ENCODE results near the gene GRIN2C.

Gene GRIN2C

DNA sequence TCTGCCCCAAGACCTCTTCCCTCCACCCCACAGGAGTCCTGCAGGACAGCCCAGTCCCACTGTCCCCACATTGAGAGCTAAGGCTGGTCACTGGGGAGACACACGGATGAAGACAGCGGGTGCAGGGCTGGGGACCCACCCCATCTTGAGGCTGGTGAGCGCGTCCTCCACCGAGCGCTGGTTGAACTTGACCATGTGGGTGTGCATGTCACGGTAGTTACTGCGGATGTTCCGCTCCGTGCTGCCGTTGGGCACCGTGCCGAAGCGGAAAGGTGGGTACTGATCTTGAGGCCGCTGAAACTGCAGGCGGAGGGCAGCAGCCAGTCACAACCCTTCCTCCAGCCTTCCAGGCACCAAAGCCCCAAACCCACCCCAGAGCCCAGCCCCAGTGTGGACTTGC lies 13.1 kb downstream of the GRIN2C start:
- DNase-seq (ENCODE audit: low spot score): no peak

DNA sequence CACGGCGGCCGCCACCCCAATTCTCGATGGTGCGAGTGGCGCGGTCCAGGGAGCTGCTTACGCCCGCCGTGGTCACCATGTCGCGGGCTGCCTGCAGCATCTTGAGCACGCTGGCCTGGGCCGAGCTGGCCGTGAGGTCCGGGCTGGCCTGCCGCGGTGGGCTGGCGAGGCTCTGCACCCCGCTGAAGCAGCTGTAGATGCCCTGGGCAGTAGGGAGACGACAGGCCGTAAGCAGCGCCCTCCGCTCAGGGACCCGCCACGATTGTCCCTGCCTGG lies 16.4 kb downstream of the GRIN2C start:
- no peak for DNase-seq (ENCODE audit: low spot score)

DNA sequence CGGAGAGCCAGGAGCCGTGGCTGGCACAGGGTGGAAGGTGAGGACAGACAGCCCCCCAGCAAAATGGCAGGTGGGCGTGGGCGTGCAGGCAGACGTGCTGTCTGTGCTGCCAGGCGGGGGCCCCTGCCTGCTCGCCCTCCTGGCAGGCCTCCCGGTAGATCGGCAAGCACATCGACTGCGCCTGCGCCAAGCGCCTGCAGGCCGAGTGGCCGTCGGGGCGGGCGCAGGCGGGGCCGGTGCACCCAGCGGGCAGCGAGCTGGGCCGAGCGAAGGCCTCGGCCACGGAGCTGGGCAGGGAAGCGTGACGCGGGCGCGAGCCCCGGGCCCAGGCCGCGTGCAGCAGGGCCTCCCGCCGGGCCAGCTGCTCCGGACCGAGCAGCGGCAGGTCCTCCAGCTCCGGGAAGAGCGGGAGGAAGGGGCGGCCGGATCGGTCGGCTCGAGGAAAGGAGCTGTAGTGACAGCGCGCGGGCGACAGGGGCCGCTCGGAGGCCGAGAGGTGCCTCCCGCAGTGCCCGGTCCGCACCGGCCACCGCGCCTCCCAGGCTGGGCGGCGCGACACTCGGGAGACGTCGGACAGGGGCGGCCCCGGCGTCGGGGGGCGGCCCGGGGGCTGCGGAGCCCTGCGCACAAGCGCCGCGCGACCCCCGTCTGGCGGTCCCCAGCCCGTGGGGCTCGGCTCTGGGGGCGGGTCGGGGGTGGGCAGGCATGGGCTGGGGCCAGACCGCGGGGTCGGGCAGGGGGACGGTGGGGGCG lies 16.9 kb downstream of the GRIN2C start:
- peak; percentile 97 for DNase-seq (ENCODE audit: low spot score)

DNA sequence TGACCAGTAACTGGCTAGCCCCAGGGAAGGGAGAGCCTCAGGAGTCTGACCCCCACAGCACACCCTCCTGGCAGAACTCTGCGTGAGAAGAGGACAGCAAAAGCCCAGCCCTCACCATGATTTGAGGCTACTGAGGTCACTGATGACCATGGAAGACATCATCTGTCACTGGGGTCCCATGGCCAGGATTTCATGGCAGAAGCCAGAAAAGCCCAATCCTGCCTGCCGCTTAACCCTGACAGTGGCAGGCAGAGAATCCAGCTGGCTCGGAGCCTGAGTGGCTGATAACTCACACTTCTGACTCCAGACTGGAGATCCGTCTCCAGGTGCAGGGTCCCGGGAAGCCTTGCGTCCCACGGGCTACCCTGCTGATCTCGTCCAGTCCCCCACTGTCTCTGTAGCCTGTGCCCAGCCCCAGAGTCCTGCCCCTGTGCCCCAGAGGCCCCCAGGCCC lies 17.5 kb downstream of the GRIN2C start:
- DNase-seq (ENCODE audit: low spot score): no peak

DNA sequence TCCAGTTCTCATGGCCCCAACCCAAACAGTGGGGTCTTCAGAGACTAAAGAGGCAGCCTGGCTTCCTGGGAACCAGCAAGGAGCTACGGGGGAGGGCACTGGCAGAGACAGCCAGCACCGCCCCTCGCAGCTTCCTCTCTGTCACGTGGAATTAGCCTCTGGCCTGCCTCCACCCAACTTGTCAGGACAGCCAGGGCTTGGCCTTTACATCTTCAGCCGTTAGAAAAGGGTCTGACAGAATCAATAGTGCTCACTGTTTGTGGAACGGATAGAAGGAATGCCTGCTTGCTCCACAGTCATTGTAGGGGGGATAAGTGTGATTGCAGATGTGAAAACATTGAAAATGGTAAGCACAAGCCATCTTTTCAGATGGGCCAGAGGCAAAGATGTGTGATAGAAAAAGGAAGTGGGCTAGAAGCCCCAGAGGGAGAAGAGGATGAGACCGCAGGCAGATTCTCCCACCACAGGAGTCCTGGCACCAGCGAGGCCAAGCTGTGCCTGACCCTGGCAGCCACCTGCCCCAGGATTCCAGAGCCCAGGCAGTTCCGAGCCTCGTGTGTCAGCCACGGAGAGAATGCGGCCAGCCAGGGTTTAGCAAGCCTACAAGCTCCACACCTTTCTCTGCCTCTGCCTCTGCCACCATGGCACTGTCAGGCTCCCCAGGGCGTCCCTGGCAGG lies 18.6 kb downstream of the GRIN2C start:
- no peak for DNase-seq (ENCODE audit: low spot score)

DNA sequence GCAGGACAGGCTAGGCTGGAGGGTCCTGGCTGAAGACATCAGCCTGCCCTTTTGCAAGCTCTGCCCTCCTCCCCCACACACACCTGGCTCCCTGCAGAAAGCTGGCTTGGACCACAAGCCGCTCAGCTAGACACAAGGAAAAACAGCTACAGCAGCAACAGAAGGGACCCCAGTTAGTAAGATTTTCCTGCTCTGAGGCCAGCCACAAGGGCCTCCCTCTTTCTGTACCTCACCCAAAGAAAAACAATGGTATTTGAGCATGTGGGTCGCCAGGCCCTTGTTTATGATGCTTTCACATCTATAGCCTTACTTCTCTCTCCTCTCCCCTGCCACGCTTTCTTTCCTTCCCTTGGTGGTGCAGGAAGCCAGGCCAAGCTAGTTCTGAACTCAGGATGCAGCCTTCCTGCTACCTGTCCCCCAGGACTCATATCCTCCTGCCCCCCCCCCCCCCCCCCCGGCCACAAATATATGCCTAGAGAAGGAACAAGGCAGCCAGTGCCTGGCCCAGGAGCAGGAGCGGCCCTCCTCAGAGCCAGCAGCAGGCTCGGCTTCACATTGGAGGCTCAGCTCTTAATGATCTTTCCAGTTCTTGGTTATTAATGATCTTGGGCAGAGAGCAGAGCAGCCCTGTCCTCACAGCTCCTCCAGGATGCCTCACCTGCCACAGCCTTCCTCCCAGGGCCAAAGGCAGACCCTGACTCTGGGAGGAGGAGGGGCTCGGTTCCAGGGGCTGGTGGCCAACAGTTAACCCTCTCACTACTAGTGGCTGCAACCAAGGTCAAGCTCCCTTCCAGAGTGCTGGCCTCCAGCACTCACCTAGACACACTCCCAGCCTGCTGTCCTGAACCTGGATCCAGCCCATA lies 19.5 kb downstream of the GRIN2C start:
- DNase-seq (ENCODE audit: low spot score): no peak

DNA sequence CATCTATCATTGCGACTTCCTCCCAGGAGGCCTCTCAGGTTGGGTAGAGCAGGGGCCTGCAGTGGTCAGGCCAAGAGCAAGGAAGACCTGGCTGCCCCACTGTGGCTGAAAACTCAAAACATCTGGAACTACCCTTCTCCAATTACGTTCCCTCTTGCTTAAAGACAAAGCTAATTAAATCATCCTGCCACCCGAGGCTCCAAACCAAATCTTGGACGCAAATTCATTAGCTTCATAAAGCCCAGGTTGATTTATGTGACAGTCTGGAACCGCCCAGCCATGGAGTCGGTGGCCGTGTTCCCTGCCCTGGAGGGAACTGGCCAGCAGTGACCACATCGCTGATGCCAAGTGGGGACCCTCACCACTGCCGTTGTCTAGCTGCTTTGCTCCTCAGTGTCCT lies 21.4 kb downstream of the GRIN2C start:
- no peak for DNase-seq (ENCODE audit: low spot score)

DNA sequence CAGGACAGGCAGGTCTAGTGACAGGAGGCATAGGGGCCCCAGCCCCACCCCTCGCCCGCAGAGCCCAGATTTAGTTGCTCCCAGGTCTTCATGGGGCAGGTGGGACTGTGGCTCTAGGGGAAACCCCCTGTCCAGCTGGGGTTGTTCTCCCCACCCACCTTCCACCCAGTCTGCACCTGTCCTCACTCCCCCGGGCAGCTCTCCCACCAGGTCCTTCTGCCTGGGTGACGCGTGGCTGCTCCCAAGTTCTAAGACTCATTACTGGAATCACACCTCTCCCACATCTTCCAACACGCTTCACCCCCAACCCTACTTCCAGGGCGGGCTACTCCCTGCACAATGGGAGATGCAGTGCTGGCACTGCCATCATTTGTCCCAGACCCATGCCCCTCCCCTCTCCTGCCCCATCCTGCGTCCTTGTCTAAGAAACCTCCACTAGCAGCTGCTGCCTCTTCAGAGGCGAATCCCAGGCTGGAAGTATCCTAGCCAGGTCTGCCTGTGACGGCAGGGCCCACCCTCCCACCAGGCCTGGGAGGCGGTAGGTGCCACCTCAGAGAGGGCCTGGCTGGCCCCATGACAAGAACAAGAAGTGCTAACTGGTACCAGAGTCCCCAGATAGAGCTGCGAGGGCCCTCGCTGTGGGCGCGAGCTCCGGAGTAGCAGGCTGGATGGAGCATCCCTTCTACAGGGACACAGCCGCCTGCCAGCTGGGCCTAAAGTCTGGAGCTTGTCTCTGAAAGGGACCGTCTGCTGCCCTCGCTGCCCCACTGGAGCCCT lies 22.8 kb downstream of the GRIN2C start:
- DNase-seq (ENCODE audit: low spot score): no peak

DNA sequence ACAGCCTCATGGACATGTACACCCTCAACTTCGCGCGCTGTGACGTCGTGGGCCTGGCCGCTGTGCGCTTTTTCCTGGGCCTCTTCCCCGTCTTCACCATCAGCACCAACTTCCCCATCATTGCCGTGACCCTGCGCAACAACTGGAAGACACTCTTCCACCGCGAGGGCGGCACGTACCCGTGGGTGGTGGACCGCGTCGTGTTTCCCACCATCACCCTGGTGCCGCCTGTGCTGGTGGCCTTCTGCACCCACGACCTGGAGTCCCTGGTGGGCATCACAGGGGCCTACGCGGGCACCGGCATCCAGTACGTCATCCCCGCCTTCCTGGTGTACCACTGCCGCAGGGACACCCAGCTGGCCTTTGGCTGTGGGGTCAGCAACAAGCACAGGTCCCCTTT lies 23.5 kb downstream of the GRIN2C start:
- DNase-seq (ENCODE audit: low spot score): no peak

DNA sequence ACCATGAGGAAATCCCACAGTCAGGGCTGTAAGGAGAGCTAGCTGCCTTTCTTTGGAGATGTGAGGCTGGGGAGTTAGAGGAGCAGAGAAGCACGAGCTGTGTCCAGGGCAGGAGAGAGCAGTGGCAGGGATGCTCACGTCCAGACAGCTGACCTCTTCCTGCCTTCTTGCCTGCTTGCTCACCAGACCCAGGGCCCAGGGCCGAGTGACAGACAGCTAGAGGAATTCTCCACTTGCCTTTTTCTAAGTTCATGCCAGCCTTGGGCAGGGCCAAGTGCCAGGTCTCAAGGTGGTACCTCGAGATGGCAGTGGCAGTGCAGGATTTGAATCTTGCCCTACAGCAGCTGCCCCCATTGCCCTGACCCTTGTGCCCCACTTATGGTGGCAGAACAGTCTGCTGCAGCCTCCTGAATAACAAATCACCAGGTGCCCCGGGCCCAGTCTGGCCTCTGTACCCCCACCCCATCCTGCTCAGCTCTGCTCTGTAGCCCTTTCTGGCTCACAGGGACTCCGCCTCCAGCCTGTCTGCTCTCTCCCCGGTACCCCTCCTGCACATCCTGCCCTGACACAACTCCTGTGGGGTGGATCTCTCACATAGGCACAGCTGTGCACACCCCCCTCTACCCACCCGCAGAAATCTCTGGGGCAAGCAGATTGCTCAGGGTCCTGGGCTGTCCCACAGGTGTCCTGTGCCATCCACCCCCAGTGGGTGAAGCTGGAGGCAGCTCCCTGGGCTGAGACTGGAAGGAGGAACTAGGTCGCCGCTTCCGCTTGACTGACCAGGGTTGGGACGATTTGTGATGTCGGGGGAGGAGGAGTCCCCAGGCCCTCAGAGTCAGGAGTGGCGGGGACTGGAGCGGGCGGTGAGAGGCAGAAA lies 25.9 kb downstream of the GRIN2C start:
- no peak for DNase-seq (ENCODE audit: low spot score)

DNA sequence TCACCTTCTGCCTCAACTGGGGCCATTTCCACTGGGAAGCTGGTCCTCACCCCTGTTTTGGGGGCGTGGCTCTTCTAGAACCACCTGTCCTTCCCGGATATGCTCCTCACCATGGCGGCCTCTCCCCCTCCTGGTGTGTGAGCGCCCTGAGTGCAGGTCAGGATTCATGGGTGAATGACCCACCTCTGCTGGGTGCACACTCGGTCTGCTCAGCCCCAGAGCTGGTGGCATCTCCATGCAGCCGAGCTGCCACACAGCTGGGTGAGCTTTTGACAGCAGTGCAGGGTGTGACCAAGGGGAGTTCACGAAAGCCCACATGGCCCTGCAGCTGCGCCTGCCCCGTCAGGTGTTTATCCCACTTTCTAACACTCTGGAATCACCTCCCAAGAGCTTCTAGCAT lies 27.3 kb downstream of the GRIN2C start:
- no peak for DNase-seq (ENCODE audit: low spot score)

DNA sequence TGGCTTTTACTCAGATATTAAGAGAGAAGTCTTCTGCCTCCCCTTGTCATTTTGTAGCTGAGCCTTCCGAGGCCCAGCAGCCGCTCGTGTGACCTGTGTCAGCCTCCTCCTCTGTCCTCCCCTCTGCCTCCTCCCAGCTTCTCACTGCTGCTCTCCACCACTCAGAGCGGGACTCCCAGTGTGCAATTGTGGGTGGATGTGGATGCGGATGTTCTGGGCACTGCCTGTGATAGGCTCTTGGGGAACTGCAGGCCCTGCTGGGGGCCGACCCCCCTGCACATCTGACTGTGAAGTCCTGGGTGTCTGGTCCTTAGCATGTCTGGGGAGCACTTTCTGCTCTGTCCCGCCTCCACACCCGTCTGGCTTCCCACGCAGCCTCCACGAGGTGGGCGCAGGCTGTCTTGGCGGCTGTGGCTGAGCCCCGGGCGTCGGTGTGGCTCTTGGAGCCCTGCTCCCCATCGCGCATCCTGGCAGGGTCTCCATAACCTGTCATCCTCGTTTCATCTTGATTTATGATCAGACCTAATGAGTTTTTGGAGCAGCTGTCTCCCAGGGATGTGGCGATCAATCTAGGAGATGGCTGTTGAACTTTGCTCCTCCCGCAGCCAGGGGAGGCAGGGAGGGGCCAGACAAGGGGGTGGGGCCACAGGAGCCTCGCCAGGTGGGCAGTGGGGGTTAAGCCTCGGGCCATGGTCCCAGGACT lies 28.1 kb downstream of the GRIN2C start:
- no peak for DNase-seq (ENCODE audit: low spot score)

DNA sequence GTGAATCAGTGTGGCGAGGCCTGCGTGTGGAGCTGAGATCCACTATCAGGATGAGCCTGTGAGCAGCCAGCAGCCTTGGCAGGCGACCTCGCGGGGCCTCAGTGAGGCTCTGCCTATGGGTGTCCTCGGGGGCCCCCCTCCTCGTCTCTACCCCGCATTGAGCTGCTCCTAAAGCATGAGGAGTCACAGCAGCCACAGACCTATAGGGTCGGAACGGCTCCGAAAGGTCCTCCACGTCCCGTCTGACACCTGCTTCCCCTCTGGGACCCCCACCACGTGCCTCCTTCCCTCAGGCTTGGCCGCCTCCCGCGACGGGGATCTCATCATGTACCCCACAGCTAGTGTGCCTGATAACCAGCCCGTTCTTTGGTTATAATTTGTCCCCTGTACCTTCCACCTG lies 28.8 kb downstream of the GRIN2C start:
- DNase-seq (ENCODE audit: low spot score): no peak

DNA sequence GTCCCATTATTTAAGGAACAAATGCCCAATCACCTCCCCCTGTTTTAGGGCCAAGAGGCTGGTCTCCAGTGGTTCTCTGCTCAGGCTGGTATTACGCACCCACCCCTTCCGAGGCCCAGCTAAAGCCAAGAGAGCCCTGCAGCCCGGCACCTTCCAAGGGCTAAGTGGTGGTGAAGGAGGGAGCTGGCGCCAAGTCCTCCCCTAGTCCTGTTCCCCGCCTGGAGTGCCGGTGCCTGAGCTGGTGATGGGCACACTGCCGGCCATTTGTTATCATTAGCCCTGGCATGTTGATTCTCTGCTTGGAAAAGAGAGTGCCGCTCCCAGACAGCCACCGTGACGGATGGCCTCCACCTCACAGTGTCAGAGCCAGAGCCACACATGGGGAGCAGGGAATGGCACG lies 31.9 kb downstream of the GRIN2C start:
- DNase-seq (ENCODE audit: low spot score): no peak

DNA sequence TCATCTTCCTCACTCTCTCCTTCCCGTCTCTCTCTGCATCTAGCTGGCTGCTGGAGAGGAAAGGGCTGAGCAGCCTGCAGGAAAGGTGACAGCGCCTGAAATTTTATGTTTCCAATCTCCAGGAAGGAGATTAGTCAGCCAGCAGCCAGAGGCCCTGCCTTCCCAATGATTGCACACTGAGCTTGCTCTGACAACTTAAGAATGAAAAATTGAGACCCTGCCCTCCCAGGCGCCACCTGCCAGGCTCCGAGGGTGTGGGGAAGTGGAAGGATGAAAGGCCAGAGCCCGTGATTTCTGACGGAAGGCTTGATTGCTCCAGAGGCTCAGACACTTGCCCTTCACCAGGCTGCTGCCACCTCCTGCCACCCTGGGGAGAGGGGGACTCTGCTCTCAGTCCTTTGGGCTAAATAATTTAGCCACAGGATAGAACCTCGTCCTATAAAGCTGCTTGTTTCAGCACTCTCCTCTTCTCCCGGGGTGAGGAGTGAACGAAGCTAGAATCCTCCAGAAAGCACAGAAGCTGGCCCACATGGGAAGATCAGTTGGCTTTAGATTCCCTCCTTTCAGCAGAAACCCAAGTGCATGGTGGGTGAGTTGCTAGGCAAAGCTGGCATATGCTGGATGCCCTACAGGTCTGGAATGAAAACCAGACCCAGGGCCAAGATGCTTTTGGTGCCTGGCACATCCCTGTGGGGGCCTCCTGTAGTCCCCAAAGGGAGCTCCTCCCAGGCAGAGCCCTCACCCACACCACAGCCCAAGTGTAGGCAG lies 33.5 kb downstream of the GRIN2C start:
- no peak for DNase-seq (ENCODE audit: low spot score)

DNA sequence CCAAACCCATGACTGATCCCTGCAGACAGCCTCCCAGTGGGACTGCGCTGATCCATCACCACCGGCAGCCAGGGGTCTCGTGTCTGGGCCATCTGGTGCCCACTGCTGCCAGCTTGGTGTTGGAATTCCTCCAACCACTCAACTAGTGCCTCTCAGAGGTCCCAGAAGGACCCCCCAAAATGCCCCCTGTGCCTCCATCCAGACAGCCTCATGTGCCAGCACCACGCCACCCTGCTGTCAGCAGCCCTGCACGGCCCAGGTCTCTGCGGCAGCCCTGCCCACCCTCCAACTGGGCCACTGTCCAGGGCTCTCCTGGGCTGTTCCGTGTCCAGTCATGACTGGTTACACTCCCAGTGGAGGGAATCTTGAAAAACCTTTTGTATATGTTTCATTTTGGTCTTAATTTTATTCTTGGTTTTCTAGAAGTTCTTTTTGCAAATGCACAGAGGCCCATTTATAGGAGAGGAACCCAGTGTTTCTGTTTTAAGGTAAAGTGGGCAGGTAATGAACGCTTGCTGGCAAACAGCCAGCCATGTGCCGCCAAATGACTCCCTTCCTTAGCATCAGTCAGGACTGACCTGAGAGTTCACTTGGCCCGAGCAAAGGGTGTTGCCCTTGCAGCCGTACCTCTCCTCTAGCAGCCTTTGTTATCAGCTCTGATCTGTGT lies 34.6 kb downstream of the GRIN2C start:
- no peak for DNase-seq (ENCODE audit: low spot score)

DNA sequence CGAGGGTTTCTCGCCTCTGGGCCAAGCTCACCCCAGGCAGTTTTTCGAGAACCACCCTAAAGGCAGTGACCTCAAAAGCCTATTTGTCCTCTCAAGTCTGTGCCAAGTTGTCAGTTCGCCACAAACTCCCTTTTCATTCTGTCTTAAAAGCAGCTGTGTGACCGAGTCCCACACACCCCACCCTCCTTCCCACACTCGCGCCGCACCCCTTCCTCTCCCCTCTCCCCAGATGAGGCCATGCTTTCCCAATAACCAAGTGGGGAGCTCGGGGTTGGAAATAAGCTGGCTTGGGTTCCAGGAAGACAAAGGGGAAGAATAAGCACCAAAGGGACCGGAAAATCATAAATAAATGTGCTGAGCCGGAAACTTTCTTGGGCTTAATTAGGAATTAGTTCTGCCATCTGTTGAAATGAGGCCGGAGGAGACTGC lies 36.7 kb downstream of the GRIN2C start:
- no peak for DNase-seq (ENCODE audit: low spot score)

DNA sequence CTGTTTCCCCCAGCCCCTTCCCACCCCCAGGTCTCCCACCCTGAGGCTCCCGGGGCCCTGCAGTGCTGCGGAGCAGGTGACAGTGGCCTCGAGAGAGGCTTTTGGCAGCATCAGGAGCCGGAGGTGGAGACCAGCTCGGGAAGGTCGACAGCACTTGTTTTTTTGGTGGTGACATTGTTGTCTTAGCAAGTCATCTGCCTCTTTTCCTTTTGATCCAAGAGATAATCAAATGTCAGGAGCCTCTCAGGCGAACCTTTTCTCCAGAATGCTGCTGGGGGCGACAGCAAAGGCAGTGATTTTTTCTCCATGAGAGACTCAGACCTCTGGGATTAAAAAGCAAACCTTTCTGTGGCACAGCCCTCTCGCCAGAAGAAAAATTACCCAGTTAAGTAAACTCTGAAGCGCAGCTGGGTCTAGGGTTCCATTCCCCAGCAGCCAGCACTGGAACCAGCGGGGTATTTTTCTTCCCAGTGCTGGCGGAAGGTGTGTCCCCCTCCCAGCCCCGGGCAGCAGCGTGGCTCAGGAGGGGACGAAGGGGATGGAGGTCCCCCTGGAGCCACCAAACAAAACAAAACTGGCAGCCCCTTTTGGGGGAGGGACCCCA lies 37.2 kb downstream of the GRIN2C start:
- no peak for DNase-seq (ENCODE audit: low spot score)
